GM18520 (cell line): ENCODE measurements around the gene ZFHX3.
"Not testable (repeated sequence)": the region's sequence is repeated elsewhere in the genome, so short reads cannot be mapped to it uniquely, and the experiment has no call there.

Experiments
- ATAC-seq: cut with Tn5 transposase; IDR thresholded peaks from one replicate; pipeline ENCODE4 v1.9.1; 2021; ENCODE audit not compliant: unreplicated experiment

ZFHX3 gene

DNA sequence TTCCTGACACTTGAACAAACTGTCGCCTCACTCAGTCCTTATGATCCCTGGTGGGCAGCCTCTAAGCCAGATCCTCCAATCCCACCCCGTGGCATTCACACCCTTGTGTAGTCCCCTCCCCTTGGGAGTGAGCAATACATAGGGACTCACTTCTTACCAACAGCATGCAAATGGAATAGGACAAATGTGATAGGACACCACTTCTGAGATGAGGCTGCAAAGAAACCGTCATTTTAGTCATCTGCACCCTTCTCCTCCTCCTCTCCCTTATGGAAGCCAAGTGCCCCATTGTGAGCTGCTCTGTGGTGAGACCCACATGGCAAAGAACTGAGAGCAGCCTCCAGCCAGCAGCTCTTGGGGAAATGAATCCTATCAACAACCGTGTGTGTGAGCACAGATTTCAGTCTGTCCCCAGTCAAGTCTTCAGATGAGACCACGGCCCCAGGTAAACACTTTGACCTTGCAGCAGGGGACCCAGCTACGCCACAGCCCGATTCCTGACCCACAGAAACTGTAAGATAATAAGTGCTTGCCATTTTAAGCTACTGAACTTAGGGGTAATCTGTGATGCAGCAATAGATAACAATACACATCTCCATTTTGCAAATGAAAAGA is 46.9 kb downstream of the ZFHX3 start:
- no peak for ATAC-seq

DNA sequence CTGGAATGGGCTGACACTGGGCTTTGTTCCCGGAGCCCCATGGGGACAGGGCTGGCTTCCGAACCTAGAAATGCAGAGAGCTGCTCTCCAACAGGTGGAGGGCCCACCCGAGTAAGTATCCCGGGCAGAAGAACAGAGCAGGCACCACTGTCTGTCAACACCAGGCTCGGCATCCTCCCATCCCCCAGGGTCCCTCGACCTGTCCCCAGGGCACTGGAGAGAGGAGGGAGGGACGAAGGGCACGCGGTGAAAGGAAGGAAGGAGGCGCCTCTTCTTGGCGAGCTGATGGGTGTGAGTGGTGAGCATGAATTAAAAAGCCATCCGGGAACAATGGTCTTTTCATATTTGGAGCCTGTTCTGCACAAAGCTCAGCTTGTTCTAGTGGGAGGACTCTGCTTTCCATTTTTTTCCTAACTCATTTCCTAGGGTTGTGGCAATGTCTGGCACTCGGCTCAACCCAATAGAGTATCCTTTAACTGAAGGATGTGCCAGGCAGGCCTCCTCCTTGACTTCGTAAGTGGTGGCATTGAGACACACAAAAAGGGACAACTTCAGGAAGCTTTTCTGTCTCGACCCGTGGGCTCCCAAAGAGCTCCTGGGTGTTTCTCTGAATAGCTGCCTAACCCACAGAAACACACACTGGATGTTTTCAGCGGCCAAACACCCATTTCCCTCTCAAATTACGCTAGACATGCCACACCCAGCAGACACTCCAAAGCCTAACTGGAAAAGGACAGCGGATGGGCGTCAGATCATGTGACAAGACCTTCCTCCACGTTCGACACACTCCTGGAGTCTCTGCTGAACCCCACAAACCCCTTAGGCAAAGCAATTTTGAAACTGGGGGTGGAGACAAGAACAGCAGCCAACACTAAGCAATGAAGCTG is 47.7 kb downstream of the ZFHX3 start:
- ATAC-seq, result no peak

GRCh38 chr16:72999541-73000019 is 48.3 kb downstream of the ZFHX3 start:
- ATAC-seq, result no peak

- ATAC-seq, result no peak
Observed at GRCh38 chr16:72997141-72997542, 50.8 kb downstream of the ZFHX3 start.

DNA sequence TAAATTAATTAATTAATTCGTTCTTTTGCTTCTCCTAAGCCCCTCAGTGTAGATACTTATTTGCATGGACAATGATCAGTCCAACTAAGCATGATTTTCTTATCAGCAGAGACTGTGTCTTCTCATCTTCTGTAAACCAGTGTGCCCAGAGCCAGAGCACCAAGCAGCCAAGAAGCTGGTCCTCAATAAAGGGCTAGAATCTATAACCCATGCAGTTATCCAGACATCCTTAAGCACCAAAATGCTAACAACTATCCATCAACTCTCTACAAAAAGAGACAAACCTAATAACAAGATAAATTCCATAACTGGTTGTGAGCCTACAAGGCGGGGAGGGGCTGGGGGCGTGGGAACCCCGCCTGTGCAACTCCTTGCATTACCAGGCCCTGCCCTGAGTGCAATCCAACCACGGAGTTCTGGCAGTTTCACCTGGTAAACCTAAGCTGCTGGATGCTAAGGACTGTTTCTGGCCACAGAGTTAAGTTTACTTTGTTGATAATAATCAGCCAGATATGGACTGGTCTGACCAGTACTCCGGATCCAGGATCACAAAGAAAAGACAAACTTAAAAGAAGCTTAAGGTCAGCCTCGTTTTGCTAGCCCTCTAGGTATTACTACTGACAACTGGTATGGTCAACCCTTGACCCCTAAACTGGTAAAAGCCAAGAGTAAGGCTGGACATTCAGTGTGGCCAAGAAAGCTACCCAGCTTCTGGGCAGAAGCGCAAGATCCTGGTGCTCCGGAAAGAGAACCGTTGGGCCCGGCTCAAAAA is 51.5 kb downstream of the ZFHX3 start:
- ATAC-seq, result no peak

DNA sequence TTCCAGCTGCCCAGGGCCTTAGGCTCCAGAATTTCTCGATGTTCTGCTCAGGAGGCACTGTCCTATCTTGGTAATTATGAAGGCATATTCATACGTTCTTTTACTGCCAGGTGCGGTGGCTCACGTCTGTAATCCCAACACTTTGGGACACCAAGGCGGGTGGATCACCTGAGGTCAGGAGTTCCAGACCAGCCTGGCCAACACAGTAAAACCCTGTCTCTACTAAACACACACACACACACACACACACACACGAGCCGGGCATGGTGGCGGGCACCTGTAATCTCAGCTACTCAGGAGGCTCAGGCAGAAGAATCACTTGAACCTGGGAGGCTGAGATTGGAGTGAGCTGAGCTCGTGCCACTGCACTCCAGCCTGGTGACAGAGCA is 52.1 kb downstream of the ZFHX3 start:
- ATAC-seq, result not testable (repeated sequence)

DNA sequence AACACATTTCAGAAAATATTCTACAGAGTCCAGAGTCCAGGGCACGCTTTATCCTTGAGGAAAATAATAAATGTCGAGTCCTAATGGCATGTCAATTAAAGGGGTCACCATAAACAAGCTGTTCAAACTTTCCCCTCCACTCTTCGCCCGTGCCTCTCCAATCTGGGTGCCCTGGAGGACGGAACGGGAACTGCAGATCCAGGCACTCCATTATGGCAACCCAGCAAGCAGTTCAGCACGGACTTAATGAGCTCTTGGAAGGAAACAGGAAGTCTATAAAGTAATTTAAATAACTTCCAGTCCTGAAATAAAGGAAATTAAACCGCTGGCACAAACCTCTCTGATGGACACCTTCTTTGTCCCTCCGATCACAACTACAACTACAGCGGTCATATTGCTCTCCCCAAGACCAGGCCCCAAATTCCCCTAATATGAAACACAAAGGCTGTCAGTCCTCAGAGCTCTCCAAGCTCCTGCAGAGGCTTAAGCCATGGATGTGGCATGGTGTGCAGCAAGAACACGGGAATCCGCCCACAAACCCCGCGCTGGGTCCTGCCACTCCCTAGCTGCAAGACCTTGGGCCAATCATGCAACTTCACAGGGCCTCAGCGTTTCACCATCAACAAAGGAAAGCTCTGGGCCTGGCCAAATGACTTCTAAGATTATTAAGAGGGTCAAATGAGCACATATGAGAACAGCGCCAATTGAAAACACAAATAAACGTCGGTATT is 52.6 kb downstream of the ZFHX3 start:
- no peak for ATAC-seq

DNA sequence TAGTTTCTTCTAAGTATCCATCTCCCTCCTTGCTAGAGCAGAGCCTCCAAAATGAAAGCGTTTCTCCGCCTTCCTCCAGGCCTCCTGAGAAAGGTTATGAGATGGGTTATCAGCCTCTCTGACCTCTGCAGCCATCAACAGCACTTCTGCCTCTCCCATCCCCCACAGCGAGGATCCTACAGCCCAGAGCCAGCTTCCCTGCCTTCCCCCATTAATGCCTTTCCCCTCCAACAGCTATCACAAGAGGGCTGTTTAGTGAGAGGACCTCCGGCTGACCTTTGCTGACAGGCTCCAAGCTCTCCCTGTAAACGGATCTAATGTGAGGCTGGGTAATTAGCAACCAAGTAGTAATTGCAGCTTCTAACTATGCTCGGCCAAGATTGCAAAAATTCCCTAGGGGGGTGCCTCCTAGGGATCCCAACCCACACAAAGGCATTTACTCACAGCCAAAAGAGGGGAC is 55.8 kb downstream of the ZFHX3 start:
- ATAC-seq, result no peak

- no peak for ATAC-seq
Observed at GRCh38 chr16:72991644-72992043, 56.3 kb downstream of the ZFHX3 start.

DNA sequence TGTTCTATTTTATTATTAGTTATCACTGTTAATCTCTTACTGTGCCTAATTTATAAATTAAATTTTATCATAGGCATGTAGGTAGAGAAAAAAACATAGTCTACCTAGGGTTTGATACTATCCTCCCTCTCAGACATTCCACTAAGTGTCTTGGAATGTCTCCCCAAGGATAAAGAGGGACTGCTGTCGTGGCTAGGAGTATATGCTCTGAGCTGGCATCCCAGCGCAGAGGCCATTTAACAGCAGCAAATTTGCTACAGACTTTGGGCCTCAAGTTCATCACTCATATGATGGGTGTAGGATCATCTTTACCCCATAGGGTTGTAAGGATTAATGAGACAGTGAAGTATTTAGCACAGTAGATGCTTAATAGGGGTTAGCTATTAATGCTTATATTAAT is 56.7 kb downstream of the ZFHX3 start:
- ATAC-seq, result no peak

DNA sequence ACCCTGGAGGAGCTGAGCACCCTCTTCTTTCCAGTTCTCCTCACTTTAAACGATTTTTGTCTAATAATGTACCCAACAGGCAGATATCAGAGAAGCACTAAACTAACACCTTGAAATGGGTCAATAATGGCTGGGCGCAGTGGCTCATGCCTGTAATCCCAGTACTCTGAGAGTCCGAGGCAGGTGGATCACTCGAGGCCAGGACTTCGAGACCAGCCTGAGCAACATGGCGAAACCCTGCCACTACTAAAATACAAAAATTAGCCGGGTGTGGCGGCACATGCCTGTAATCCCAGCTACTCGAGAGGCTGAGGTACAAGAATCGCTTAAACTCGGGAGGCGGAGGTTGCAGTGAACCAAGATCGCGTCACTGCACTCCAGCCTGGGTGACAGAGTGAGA is 57.4 kb downstream of the ZFHX3 start:
- ATAC-seq, result no peak

DNA sequence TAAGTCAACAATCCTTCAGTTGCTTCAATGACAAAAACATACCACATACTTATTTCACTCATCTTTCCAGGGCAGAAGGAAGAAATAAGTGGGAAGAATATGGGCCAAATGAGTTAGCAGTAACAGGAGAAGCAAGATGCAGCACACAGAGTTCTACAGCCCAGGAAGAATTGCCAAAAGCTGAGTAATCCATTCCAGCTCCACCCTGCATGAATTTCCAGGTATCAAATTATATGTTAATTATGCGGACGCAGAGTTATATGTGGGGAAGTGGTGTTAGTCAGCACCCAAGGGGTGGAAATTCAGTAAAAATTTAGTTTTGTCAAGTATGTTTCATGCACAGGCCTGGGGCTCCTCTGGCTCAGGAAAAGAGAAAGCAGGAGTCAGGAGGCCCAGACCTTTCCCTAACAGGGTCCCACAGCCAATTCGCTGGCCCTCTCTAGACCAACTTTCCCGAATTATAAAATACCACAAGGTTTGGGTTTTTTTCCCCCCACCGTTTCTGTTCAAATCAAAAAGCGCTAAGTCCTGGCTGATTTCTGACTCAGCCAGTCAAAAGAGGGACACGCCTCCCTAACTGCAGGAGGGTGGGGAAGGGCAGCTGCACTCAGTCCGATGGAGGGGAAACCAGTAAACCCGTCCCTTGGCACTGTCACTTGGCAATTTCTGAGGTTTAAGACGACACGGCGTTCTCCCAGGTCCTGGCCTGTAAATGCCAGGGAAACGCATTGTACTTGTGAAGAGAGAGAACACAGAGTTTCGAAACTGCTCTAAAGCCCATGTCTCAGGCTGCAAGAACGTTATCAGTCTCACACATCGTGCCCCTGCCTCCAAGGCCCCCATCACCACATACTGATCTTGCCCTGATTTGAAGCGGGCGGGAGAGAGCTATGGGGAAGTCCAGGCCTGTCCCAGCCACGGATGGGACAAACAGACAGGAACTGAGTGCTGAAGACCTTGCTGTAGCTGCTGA is 58.1 kb downstream of the ZFHX3 start:
- no peak for ATAC-seq

DNA sequence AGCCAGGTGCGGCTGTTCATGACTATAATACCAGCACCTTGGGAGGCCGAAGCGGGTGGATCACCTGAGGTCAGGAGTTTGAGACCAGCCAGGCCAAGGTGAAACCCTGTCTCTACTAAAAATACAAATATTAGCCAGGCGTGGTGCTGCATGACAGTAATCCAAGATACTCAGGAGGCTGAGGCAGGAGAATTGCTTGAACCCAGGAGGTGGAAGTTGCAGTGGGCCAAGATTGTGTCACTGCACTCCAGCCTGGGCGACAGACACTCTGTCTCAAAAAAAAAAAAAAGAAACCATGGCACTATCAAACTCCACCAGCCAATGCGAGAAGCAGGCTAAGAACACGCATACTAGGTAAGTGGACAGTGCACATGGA is 58.7 kb downstream of the ZFHX3 start:
- not testable (repeated sequence) for ATAC-seq

DNA sequence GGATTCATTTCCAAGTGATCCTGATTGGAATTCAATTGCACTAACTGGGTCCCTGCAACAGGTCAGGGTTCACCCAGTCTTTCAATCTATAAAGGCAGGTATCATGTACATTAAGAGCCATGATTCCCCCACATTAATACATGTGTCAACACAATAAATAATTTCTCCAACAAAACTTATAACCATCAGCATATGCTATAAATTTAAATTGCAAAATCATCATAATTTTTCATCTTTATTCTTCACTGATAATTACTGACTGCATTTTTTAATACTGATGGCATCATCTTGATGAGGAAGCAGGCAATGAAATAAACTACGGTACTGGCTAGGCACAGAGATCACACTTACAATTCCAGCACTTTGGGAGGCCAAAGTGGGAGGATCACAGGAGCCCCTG is 59.4 kb downstream of the ZFHX3 start:
- ATAC-seq, result no peak

DNA sequence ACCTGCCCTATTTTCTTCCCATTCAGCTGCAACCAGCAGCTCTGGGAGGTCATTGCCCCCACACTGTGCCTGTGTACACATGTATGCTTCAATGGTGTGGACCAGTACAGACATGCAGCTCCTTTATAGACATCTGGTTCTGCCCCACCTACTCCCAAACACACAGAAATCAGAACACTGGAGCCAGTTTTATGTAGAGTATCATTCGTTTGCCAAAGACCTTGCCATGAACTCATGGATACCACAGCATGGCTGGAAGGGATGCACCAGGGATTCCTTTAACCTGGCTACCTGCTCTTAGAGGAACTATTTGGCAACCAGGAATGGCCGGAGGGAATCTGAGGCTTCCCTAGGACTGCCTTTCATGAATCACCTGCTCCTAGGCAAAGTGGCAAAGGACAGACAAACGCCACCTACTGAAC is 60.4 kb downstream of the ZFHX3 start:
- ATAC-seq, result no peak

GRCh38 chr16:72985995-72986394 is 61.9 kb downstream of the ZFHX3 start:
- no peak for ATAC-seq

DNA sequence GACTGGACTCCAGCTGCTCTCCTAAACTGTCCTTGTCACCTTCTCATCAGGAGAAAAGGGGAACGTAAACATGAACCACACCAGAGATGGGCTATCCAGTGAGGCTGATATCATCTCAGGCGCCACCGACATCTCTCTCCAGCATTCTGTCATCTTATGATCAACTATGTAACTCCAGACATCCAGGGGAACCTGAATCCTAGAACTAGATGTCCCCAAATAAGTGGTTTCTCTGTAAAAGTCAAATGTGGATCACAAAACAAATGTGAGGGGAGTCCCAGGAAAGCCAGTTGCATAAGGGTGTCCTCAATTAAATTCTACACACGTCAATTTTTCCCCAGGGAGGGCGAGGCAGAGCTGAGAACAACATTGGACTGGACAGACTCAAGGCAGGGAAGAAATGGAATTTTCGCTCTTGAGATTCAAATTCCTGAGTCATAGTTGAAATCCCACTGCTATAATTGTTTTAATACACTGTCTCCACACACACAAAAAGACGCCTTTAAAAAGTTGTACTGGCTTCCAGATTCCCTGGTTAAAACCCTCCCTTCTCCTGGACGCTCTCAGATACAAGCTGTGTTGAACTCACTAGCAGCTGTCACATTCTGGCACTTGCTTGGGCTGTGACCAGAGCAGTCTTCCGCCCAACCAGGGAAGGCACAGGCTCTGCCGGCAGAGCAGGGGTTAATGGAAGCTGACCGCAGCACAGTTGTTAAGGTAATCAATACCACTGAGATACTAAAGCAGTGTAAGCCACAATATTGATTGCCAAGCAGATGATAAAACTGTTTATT is 62.6 kb downstream of the ZFHX3 start:
- ATAC-seq, result no peak

DNA sequence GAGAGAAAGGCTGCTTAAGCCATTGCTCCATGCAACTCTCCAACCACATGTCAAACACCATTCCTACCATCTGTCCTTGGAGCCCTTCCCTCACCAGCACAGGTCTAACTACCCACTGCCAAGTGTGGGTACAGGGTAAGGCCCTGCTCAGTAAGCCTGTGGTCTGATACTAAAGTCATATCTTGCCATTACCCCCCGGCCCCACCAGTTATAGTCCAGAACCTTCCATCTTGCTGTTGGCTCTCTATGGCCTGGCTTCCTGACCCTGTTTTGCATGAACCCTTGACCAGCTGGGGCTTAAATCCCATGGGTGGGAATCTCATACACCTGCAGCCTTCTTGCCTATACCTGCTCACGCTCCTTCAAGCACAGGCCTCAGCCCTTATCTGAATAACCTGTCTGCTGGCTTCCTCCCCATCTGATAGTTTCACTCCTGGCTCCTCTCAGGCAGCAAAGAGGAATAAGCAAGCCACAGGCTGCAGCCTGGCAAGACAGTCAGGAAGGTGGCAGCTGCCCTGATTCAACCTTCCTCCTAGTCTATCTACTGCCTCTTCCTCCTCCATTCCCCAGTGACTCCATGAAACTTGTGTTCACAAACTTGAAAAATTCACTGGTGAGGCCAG is 64.1 kb downstream of the ZFHX3 start:
- no peak for ATAC-seq

DNA sequence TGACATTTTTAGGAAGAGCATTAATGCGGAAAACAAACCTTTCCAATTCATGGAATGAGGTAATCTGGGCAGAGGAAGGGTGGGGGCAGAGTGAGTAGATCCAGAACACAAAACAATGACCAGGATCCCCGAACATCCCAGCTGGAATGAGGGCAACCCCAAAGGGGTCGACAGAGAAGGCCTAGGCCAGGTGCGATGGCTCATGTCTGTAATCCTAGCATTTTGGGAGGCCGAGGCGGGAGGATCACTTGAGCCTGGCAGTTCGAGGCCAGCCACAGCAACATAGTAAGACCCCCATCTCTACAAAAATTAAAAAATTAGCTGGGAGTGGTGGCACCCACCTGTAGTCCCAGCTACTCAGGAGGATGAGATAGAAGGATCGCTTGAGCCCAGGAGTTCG is 64.7 kb downstream of the ZFHX3 start:
- ATAC-seq, result no peak
